HG03558 (cell line): ENCODE measurements around the gene NUP37.

ENCODE experiments used
- ATAC-seq: cut with Tn5 transposase; IDR thresholded peaks from one replicate; pipeline ENCODE4 v1.9.1; 2021; ENCODE audit warnings: moderate number of reproducible peaks; ENCODE audit not compliant: unreplicated experiment; ENCODE audit errors: extremely low read depth

NUP37 gene

GRCh38 chr12:102033991-102034745 is 85.7 kb downstream of the NUP37 start:
- no peak for ATAC-seq

GRCh38 chr12:102031852-102032251 is 88.1 kb downstream of the NUP37 start:
- no peak for ATAC-seq

- no peak for ATAC-seq
Measured at GRCh38 chr12:102029141-102029540, 90.8 kb downstream of the NUP37 start.

GRCh38 chr12:102026728-102027127 is 93.2 kb downstream of the NUP37 start:
- ATAC-seq: no peak

- no peak for ATAC-seq
Measured at GRCh38 chr12:102024765-102025164, 95.1 kb downstream of the NUP37 start.

- ATAC-seq: no peak
Measured at GRCh38 chr12:102023343-102023930, 96.5 kb downstream of the NUP37 start.
